ENCODE data around the gene AP4E1. TPM values are rescaled to one million over a fixed set of nuclear protein-coding genes. Genes with fewer than 3 reads are reported as not detected.

AP4E1 gene
- total and polyA plus RNA-seq, 2 of the 8 experiments (the other 6 are each of a cell fraction or from before 2014, with no cell fraction given) = 1.4 to 10.9 TPM

- TF ChIP-seq CHD7 (IDR thresholded peaks at IDR 0.05; ENCODE audit: insufficient replicate concordance, low read length) (no peak), KDM4A (IDR thresholded peaks at IDR 0.05; ENCODE audit: low read depth, low read length, severe bottlenecking) (no peak), SIX5 (IDR thresholded peaks at IDR 0.05; ENCODE audit: low read depth, low read length) (no peak), CTBP2 (IDR thresholded peaks at IDR 0.05; ENCODE audit: borderline replicate concordance, insufficient read depth, insufficient read length, low read length) (no peak), POU5F1 (IDR thresholded peaks at IDR 0.05; ENCODE audit: low read depth, low read length) (no peak), USF2 (IDR thresholded peaks at IDR 0.05; ENCODE audit: low read length) (no peak)
Observed at GRCh38 chr15:50871832-50872231, 36.7 kb upstream of the AP4E1 start (continued).
